Endothelial cell of umbilical vein (primary cell): ENCODE measurements around the gene DMRTC2. TPM values are rescaled to one million over a fixed set of nuclear protein-coding genes. Genes with fewer than 3 reads are reported as not detected.

Experiments
- BruUV-seq: library from RNA; stranded (reverse); fragments of 400-500 nt; replicated peaks from 2 replicates; lab custom pipeline; 2021; lab: Mats Ljungman, UMichigan
- CTCF ChIA-PET: fragments of 300-600, 350-600 bp; sonication (Branson Sonifier 250); formaldehyde crosslinking; loops from one replicate; lab custom pipeline; 2021; ENCODE audit warnings: antibody characterized with exemption, inconsistent platforms; lab: Charles Lee
- POLR2A ChIA-PET: fragments of 300-600, 350-600 bp; sonication (Branson Sonifier 250); formaldehyde crosslinking; loops from one replicate; lab custom pipeline; 2021; ENCODE audit warnings: antibody characterized with exemption, inconsistent platforms; lab: Charles Lee
- DNase-seq: peaks from one replicate; pipeline ENCODE4 v3.0.0-alpha.2; 2011; ENCODE audit warnings: low read depth, low spot score
- FAIRE-seq: peaks from 2 replicates; lab custom pipeline; 2011; peaks lifted over from hg19 to GRCh38; lab: Jason Lieb, UNC
- H2AFZ ChIP-seq: 2 replicates; pipeline ENCODE4 v1.6.0; 2012; ENCODE audit warnings: low read depth, low read length, control low read depth, inconsistent platforms
- H3K27ac ChIP-seq: 2 replicates; pipeline ENCODE4 v1.5.1; 2011; ENCODE audit warnings: low read depth, mild to moderate bottlenecking, control low read depth, low read length, moderate library complexity; ENCODE audit not compliant: insufficient read depth
- H3K27me3 ChIP-seq, 2 experiments: 2 replicates each; pipeline versions ENCODE4 v1.6.0 to v1.6.1; 2011; ENCODE audit warnings: low read length in 2 of 2, mixed read lengths in 1 of 2; ENCODE audit not compliant: control insufficient read depth in 2 of 2, insufficient read depth in 2 of 2
- H3K36me3 ChIP-seq, 2 experiments: 2 replicates in 1 of 2; 3 replicates in 1 of 2; pipeline ENCODE4 v1.5.1; 2011; ENCODE audit warnings: low read length in 2 of 2, mild to moderate bottlenecking in 1 of 2, moderate library complexity in 1 of 2; ENCODE audit not compliant: control insufficient read depth in 2 of 2, insufficient read depth in 2 of 2; ENCODE audit errors: extremely low read depth in 1 of 2
- H3K4me1 ChIP-seq: 3 replicates; pipeline ENCODE4 v1.5.1; 2011; ENCODE audit warnings: mild to moderate bottlenecking, low read length; ENCODE audit not compliant: control insufficient read depth, insufficient read depth; ENCODE audit errors: extremely low read depth
- H3K4me2 ChIP-seq: 2 replicates; pipeline ENCODE4 v1.6.1; 2011; ENCODE audit warnings: low read length, control low read depth, mixed read lengths; ENCODE audit not compliant: insufficient read depth
- H3K4me3 ChIP-seq, 3 experiments: fragments of 200-600 bp in 1 of 3; sonication (generic), shearing (Covaris generic) in 1 of 3; replicated peaks in 1 of 3; 2 replicates each; pipeline ENCODE4 v1.5.1; 2011 to 2016; ENCODE audit warnings: control low read depth in 3 of 3, low read length in 3 of 3, mild to moderate bottlenecking in 2 of 3, inconsistent platforms in 1 of 3, low read depth in 1 of 3, moderate library complexity in 1 of 3; ENCODE audit not compliant: insufficient read depth in 1 of 3
- H3K79me2 ChIP-seq: 2 replicates; pipeline ENCODE4 v1.6.0; 2012; ENCODE audit warnings: low read length, inconsistent platforms; ENCODE audit not compliant: control insufficient read depth, insufficient read depth
- H3K9ac ChIP-seq: replicated peaks from 2 replicates; pipeline ENCODE3; 2011; ENCODE audit warnings: low read length, control low read depth; ENCODE audit not compliant: insufficient read depth; ENCODE audit errors: extremely low read depth
- H3K9me1 ChIP-seq: replicated peaks from 3 replicates; pipeline ENCODE4 v1.6.0; 2011; ENCODE audit warnings: mild to moderate bottlenecking, low read length; ENCODE audit not compliant: control insufficient read depth, insufficient read depth; ENCODE audit errors: extremely low read depth
- H3K9me3 ChIP-seq: replicated peaks from 2 replicates; pipeline ENCODE4 v1.5.1; 2012; ENCODE audit warnings: low read length, inconsistent platforms; ENCODE audit not compliant: control insufficient read depth, insufficient read depth
- H4K20me1 ChIP-seq: replicated peaks from 2 replicates; pipeline ENCODE3; 2011; ENCODE audit warnings: mild to moderate bottlenecking, low read length; ENCODE audit not compliant: control insufficient read depth, insufficient read depth; ENCODE audit errors: extremely low read depth
- CTCF ChIP-seq, 2 donors: IDR thresholded peaks; 1 replicate in 1 of 2; 2 replicates in 1 of 2; pipeline ENCODE4 v1.5.1; 2011; ENCODE audit warnings: low read length in 2 of 2, mild to moderate bottlenecking in 2 of 2, moderate library complexity in 2 of 2, control low read depth in 1 of 2, inconsistent platforms in 1 of 2, low read depth in 1 of 2; ENCODE audit not compliant: insufficient read depth in 1 of 2; ENCODE audit errors: extremely low read depth in 1 of 2
- EZH2 ChIP-seq: IDR thresholded peaks from 2 replicates; pipeline ENCODE4 v1.6.1; 2012; ENCODE audit warnings: borderline replicate concordance, low read depth, mild to moderate bottlenecking, moderate library complexity, low read length, inconsistent platforms; ENCODE audit not compliant: severe bottlenecking
- FOS ChIP-seq: IDR thresholded peaks from 2 replicates; pipeline ENCODE4 v1.6.1; 2011; ENCODE audit warnings: mild to moderate bottlenecking, low read length, moderate library complexity, borderline replicate concordance; ENCODE audit not compliant: insufficient read depth
- GATA2 ChIP-seq: IDR thresholded peaks from 2 replicates; pipeline ENCODE4 v1.7.0; 2011; ENCODE audit warnings: low read depth, mild to moderate bottlenecking, moderate library complexity, mixed read lengths, low read length; ENCODE audit not compliant: insufficient read length, insufficient read depth
- JUN ChIP-seq: IDR thresholded peaks from 2 replicates; pipeline ENCODE4 v1.6.1; 2011; ENCODE audit warnings: borderline replicate concordance, low read depth; ENCODE audit not compliant: insufficient read length, insufficient read depth
- MYC ChIP-seq: IDR thresholded peaks from one replicate; pipeline ENCODE4 v1.6.1; 2011; ENCODE audit warnings: mild to moderate bottlenecking, low read depth, low read length
- POLR2AphosphoS5 ChIP-seq: IDR thresholded peaks from 2 replicates; pipeline ENCODE4 v1.6.1; 2012; ENCODE audit warnings: low read depth, mild to moderate bottlenecking, control low read depth, low read length, moderate library complexity; ENCODE audit not compliant: insufficient read depth
- dilution Hi-C: fragments of 300-500 bp; cut with MboI; formaldehyde crosslinking; loops from one replicate; pipeline ENCODE4 v1.15.0; 2019; ENCODE audit warnings: low sequenced_read_pairs; ENCODE audit not compliant: extremely low pct_ligation_motif_present
- intact Hi-C: fragments of 100-400 bp; cut with micrococcal nuclease; formaldehyde crosslinking; loops from one replicate; pipeline ENCODE4 v1.10.0; 2022
- polyA plus RNA-seq, 4 experiments: library from polyadenylated mRNA; depleted of rRNA in 3 of 4; stranded (reverse) in 3 of 4; unstranded in 1 of 4; fragments of >200 nt; gene quantifications; 2 replicates each; pipeline versions ENCODE4 v1.2.1 to v1.2.3, GENCODE V29; 2011 to 2012; ENCODE audit warnings: missing spikeins in 1 of 4
- total RNA-seq: library from RNA; stranded (reverse); gene quantifications from 2 replicates; pipeline ENCODE4 v1.2.3, GENCODE V29; 2021

DMRTC2 gene
- total and polyA plus RNA-seq, 2 donors (not counting 3 experiments of a cell fraction or from before 2014, with no cell fraction given), result not detected

GRCh38 chr19:41893899-41894298 is 49.1 kb downstream of the DMRTC2 start:
- Histone ChIP-seq H3K36me3 (peaks cover 6 to 34% of the 10 kb centered on the region in 2 experiments), H3K9ac (no peak overlapping the region), H3K4me3 (no peak overlapping the region), H3K79me2 (no peaks in the 10 kb centered on the region), H4K20me1 (no peaks in the 10 kb centered on the region), H3K4me2 (no peak overlapping the region), H3K4me1 (no peaks in the 10 kb centered on the region), H3K9me3 (no peaks in the 10 kb centered on the region), H3K27ac (no peak overlapping the region), H3K27me3 (no peaks in the 10 kb centered on the region), H2AFZ (no peak overlapping the region), H3K9me1 (no peaks in the 10 kb centered on the region)
- ChIA-PET CTCF (no interaction called here), POLR2A (no interaction called here)
- TF ChIP-seq FOS (no peak), EZH2 (no peak), JUN (no peak), POLR2AphosphoS5 (no peak), GATA2 (no peak), MYC (no peak), CTCF (IDR thresholded peaks at IDR 0.05; ENCODE audit: extremely low read depth in 1 of 2, insufficient read depth in 1 of 2, low read depth in 1 of 2, low read length in 2 of 2) (peak in 1 of 2 donors; percentile 10)
- DNase-seq (no peak), FAIRE-seq (no peak)
- intact Hi-C loops, result no loop called here
- no TSS peak for BruUV-seq
- dilution Hi-C loops, result no loop called here
